Motor neuron (in vitro differentiated cells): Measurements from ENCODE around the gene USP3. TPM values are rescaled to one million over a fixed set of nuclear protein-coding genes. Genes with fewer than 3 reads are reported as not detected.

Experiments
- ATAC-seq, 8 experiments: fragments of 200-7000 bp; cut with Tn5 transposase; replicated peaks in 6 of 8; 2 replicates each; pipeline ENCODE4 v1.8.0; 2021; ENCODE audit warnings: mild to moderate bottlenecking in 8 of 8, moderate library complexity in 8 of 8
- H3K27ac ChIP-seq, 2 donors: fragments of 250-450 bp; sonication (Bioruptor Pico); 2 replicates each; pipeline ENCODE4 v1.9.0; 2021; ENCODE audit warnings: antibody characterized with exemption in 2 of 2, mild to moderate bottlenecking in 2 of 2, moderate library complexity in 1 of 2
- H3K4me1 ChIP-seq, 2 donors: fragments of 250-450 bp; sonication (Bioruptor Pico); replicated peaks in 1 of 2; 2 replicates each; pipeline ENCODE4 v1.6.1; 2021; ENCODE audit warnings: antibody characterized with exemption in 2 of 2, mild to moderate bottlenecking in 2 of 2, moderate library complexity in 1 of 2
- H3K4me3 ChIP-seq, 5 donors: fragments of 250-450 bp; sonication (Bioruptor Pico); 2 replicates each; pipeline ENCODE4 v1.9.0; 2021; ENCODE audit warnings: antibody characterized with exemption in 5 of 5, mild to moderate bottlenecking in 5 of 5, moderate library complexity in 4 of 5
- WGBS, 10 experiments: fragments of 450-650 bp; shearing (Covaris generic); methylation state at CpG; one replicate each; pipeline ENCODE4 v1.0.0; 2022; 5-methylcytosine and 5-hydroxymethylcytosine counted together
- in situ Hi-C, 9 experiments: fragments of 400-800 bp; cut with MboI; loops; one replicate each; pipeline ENCODE4 v1.15.0; 2021; ENCODE audit warnings: low sequenced_read_pairs in 9 of 9, low pct_unique_long_range_greater_than_20kb in 2 of 9; ENCODE audit not compliant: unreplicated experiment in 9 of 9
- total RNA-seq, 8 experiments: library from RNA; unstranded; fragments of 300-600 nt; gene quantifications; 2 replicates each; pipeline versions ENCODE4 v1.2.3 to v1.2.4, GENCODE V29; 2022

The USP3 gene
- total RNA-seq, 8 experiments from 2014 or later, result 20.4 to 63.7 (median 47.1) TPM

- Histone ChIP-seq H3K27ac (no peak overlapping the region), H3K4me3 (no peak overlapping the region), H3K4me1 (no peaks in the 10 kb centered on the region)
- 38 to 100% (median 94%) methylated on average over 1 to 2 of the region's 2 CpGs; no CpG with 5 or more reads in 1 of the 10 experiments for WGBS, 10 experiments
- in situ Hi-C loops, result no loop called here
- no peak for ATAC-seq
Measured at GRCh38 chr15:63587527-63587926, 83.1 kb downstream of the USP3 start.

- 86 to 100% (median 96%) methylated on average over 1 to 6 of the region's 6 CpGs; no CpG with 5 or more reads in 2 of the 10 experiments for WGBS, 10 experiments
- in situ Hi-C loops, result no loop called here
- Histone ChIP-seq H3K27ac (no peak overlapping the region), H3K4me3 (no peak overlapping the region), H3K4me1 (no peaks in the 10 kb centered on the region)
- ATAC-seq, result no peak
Measured at GRCh38 chr15:63588826-63589225, 84.4 kb downstream of the USP3 start.

- 30 to 100% (median 71%) methylated on average over 2 to 6 of the region's 9 CpGs; no CpG with 5 or more reads in 3 of the 10 experiments for WGBS, 10 experiments
- no peak overlapping the region for H3K4me3 ChIP-seq
- no peak overlapping the region for H3K27ac ChIP-seq
- in situ Hi-C loops, result no loop called here
- ATAC-seq, result peak in 2 of 8 experiments; percentile 3 to 9
- peaks cover 9 to 24% of the 10 kb centered on the region in 2 donors for H3K4me1 ChIP-seq
Measured at GRCh38 chr15:63593705-63594671, 89.6 kb downstream of the USP3 start.

GRCh38 chr15:63595065-63595464 is 90.7 kb downstream of the USP3 start:
- 33 to 100% (median 67%) methylated on average over 1 to 3 of the region's 3 CpGs; no CpG with 5 or more reads in 4 of the 10 experiments for WGBS, 10 experiments
- Histone ChIP-seq H3K4me1 (peaks cover 16 to 32% of the 10 kb centered on the region in 2 donors), H3K4me3 (no peak overlapping the region), H3K27ac (no peak overlapping the region)
- in situ Hi-C loops, result no loop called here
- no peak for ATAC-seq

GRCh38 chr15:63595688-63596087 is 91.3 kb downstream of the USP3 start:
- ATAC-seq, result no peak
- 57 to 100% (median 100%) methylated on average over 1 of the region's 1 CpG; no CpG with 5 or more reads in 4 of the 10 experiments for WGBS, 10 experiments
- Histone ChIP-seq H3K27ac (no peak overlapping the region), H3K4me1 (peaks cover 20 to 36% of the 10 kb centered on the region in 2 donors), H3K4me3 (no peak overlapping the region)
- in situ Hi-C loops, result no loop called here

GRCh38 chr15:63596676-63597037 is 92.3 kb downstream of the USP3 start:
- Histone ChIP-seq H3K27ac (no peak overlapping the region), H3K4me1 (peaks cover 21 to 36% of the 10 kb centered on the region in 2 donors), H3K4me3 (no peak overlapping the region)
- 81 to 100% (median 90%) methylated on average over 2 of the region's 2 CpGs; no CpG with 5 or more reads in 6 of the 10 experiments for WGBS, 10 experiments
- in situ Hi-C loops, result no loop called here
- ATAC-seq, result peak in 1 of 8 experiments; percentile 1

- Histone ChIP-seq H3K4me1 (peaks cover 25 to 40% of the 10 kb centered on the region in 2 donors), H3K27ac (no peak within 1 kb of the TSS), H3K4me3 (no peak within 1 kb of the TSS)
- WGBS, 10 experiments, result 38 to 100% (median 80%) methylated on average over 2 to 10 of the region's 23 CpGs; no CpG with 5 or more reads in 1 of the 10 experiments
- in situ Hi-C loops, result no loop called here
- peak in 1 of 8 experiments; percentile 1 for ATAC-seq
Measured at GRCh38 chr15:63597038-63597790, 92.8 kb downstream of the USP3 start, which contains the start of gene FBXL22. FBXL22 (plus strand) TSS chr15:63597387; CDS start chr15:63597393, 6 bp downstream.

GRCh38 chr15:63597821-63598220 is 93.4 kb downstream of the USP3 start:
- Histone ChIP-seq H3K4me3 (no peak overlapping the region), H3K27ac (no peak overlapping the region), H3K4me1 (peaks cover 25 to 40% of the 10 kb centered on the region in 2 donors)
- 17 to 100% (median 66%) methylated on average over 1 to 5 of the region's 6 CpGs; no CpG with 5 or more reads in 4 of the 10 experiments for WGBS, 10 experiments
- in situ Hi-C loops, result no loop called here
- ATAC-seq, result no peak

- peak in 1 of 8 experiments; percentile 0 for ATAC-seq
- Histone ChIP-seq H3K4me3 (no peak overlapping the region), H3K27ac (no peak overlapping the region), H3K4me1 (peaks cover 25 to 40% of the 10 kb centered on the region in 2 donors)
- in situ Hi-C loops, result no loop called here
- WGBS, 10 experiments, result 50 to 100% (median 77%) methylated on average over 2 to 8 of the region's 12 CpGs; no CpG with 5 or more reads in 1 of the 10 experiments
Measured at GRCh38 chr15:63598473-63599400, 94.3 kb downstream of the USP3 start.

GRCh38 chr15:63599401-63600000 is 95.1 kb downstream of the USP3 start:
- in situ Hi-C loops, result no loop called here

GRCh38 chr15:63600001-63600615 is 95.7 kb downstream of the USP3 start:
- in situ Hi-C loops, result no loop called here
- Histone ChIP-seq H3K4me3 (peak overlapping the region; percentile 25 to 55 (median 47)), H3K27ac (peak overlapping the region; percentile 69 to 80), H3K4me1 (peaks cover 25 to 40% of the 10 kb centered on the region in 2 donors)
- ATAC-seq, result peak; percentile 2 to 23 (median 16)
- WGBS, 10 experiments, result 0 to 60% (median 37%) methylated on average over 1 to 15 of the region's 26 CpGs; no CpG with 5 or more reads in 4 of the 10 experiments

More at GRCh38 chr15:63599401-63600000, 95.1 kb downstream of the USP3 start:
- peak in 2 of 8 experiments; percentile 1 for ATAC-seq
- H3K4me3 ChIP-seq, result peak overlapping the region in 2 of 5 donors; percentile 54 to 55
- 59 to 100% (median 74%) methylated on average over 1 to 13 of the region's 19 CpGs; no CpG with 5 or more reads in 3 of the 10 experiments for WGBS, 10 experiments
- H3K4me1 ChIP-seq, result peaks cover 25 to 40% of the 10 kb centered on the region in 2 donors
- peak overlapping the region in 1 of 2 donors; percentile 80 for H3K27ac ChIP-seq
